Skeletal muscle tissue (tissue), 4 donors: ENCODE data around the gene OXTR. TPM values are rescaled to one million over a fixed set of nuclear protein-coding genes. Genes with fewer than 3 reads are reported as not detected.

Experiments
- H3K27ac ChIP-seq: one replicate; pipeline ENCODE4 v1.7.0; 2013; ENCODE audit warnings: mild to moderate bottlenecking, low read depth, low read length, inconsistent platforms
- H3K27me3 ChIP-seq, 3 donors: one replicate each; pipeline ENCODE4 v1.7.0; 2013; ENCODE audit warnings: low read length in 3 of 3; ENCODE audit not compliant: control insufficient read depth in 3 of 3, insufficient read depth in 3 of 3
- H3K36me3 ChIP-seq, 3 donors: one replicate each; pipeline ENCODE4 v1.7.0; 2013; ENCODE audit warnings: low read length in 3 of 3; ENCODE audit not compliant: control insufficient read depth in 3 of 3, insufficient read depth in 3 of 3
- H3K4me1 ChIP-seq, 3 donors: one replicate each; pipeline ENCODE4 v1.7.0; 2013; ENCODE audit warnings: low read length in 3 of 3, mild to moderate bottlenecking in 3 of 3; ENCODE audit not compliant: control insufficient read depth in 3 of 3, insufficient read depth in 3 of 3
- H3K4me3 ChIP-seq, 3 donors: one replicate each; pipeline ENCODE4 v1.7.0; 2013; ENCODE audit warnings: low read length in 3 of 3
- H3K9ac ChIP-seq, 3 donors: one replicate each; pipeline ENCODE4 v1.7.0; 2013; ENCODE audit warnings: low read length in 3 of 3, mild to moderate bottlenecking in 3 of 3, moderate library complexity in 2 of 3, low read depth in 1 of 3
- H3K9me3 ChIP-seq, 3 donors: one replicate each; pipeline ENCODE4 v1.7.0; 2013; ENCODE audit warnings: low read length in 3 of 3; ENCODE audit not compliant: control insufficient read depth in 3 of 3
- total RNA-seq: library from RNA; depleted of rRNA; stranded (reverse); fragments of >200 nt; gene quantifications from one replicate; pipeline ENCODE4 v1.2.3, GENCODE V29; 2014
- donor health status: Osteomylitis.

Gene OXTR
- total RNA-seq, 1 donor from 2014 or later = 0.52 TPM

DNA sequence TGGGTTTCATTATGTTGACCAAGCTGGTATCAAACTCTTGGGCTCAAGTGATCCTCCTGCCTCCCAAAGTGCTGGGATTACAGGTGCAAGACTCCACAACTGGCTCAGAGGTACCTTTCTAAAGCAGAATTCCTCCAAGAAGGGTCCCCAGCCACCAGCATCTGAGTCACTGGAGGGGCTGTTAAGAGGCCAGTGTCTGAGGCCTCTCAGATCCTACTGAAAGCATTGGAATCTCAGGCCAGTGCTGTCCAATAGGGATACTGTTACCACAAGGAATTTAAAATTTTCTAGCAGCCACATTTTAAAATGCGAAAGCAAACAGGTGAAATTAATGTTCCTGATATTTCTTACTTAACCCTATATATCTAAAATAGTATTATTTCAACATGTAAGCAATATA lies 34.5 kb downstream of the OXTR start:
- Histone ChIP-seq H3K4me1 (peaks cover 39 to 61% (median 46%) of the 10 kb centered on the region in 3 donors), H3K27me3 (no peaks in the 10 kb centered on the region), H3K4me3 (peak overlapping the region; percentile 82 to 89 (median 83)), H3K36me3 (peaks cover 4 to 10% (median 8%) of the 10 kb centered on the region in 3 donors), H3K9me3 (no peaks in the 10 kb centered on the region), H3K9ac (peak overlapping the region; percentile 93 to 98 (median 94)), H3K27ac (peak overlapping the region; percentile 95)

DNA sequence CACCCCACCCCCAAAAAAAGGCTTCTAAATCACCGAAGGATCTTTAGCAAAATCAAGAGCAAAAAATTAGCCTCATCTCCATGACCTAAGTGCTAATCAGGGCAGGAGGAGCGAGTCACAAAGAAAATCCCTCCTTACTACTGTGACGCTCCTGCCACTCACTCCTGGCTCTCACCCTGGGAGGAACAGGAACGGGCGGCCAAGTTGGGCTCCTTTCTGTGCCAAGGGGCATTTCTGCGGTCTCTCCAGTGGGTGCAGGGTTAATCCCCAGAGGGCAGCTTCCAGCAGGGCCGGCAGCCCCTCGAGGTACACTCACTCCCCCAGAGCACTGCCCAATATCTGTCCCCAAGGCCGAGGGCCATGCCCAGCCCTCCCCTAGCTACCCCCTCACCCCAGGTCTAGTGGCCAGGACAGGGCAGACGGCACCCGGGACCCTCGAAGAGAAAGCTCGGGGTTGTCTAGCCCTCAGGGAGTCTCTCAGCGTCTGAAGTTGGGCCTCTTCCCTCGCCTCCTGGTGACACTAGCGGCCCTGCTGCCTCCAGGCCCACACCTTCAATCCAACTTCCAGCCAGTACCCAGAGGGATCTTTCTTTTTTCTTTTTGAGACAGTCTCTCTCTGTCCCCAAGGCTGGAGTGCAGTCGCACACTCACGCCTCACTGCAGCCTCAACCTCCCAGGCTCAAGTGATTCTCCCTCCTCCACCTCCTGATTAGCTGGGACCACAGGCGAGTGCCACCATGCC lies 35.1 kb downstream of the OXTR start:
- no peaks in the 10 kb centered on the region for H3K27me3 ChIP-seq
- peak overlapping the region; percentile 95 for H3K27ac ChIP-seq
- H3K9me3 ChIP-seq = no peaks in the 10 kb centered on the region
- H3K4me1 ChIP-seq = peaks cover 35 to 56% (median 43%) of the 10 kb centered on the region in 3 donors
- peak overlapping the region; percentile 82 to 89 (median 83) for H3K4me3 ChIP-seq
- peaks cover 4 to 8% (median 8%) of the 10 kb centered on the region in 3 donors for H3K36me3 ChIP-seq
- peak overlapping the region; percentile 93 to 98 (median 94) for H3K9ac ChIP-seq

DNA sequence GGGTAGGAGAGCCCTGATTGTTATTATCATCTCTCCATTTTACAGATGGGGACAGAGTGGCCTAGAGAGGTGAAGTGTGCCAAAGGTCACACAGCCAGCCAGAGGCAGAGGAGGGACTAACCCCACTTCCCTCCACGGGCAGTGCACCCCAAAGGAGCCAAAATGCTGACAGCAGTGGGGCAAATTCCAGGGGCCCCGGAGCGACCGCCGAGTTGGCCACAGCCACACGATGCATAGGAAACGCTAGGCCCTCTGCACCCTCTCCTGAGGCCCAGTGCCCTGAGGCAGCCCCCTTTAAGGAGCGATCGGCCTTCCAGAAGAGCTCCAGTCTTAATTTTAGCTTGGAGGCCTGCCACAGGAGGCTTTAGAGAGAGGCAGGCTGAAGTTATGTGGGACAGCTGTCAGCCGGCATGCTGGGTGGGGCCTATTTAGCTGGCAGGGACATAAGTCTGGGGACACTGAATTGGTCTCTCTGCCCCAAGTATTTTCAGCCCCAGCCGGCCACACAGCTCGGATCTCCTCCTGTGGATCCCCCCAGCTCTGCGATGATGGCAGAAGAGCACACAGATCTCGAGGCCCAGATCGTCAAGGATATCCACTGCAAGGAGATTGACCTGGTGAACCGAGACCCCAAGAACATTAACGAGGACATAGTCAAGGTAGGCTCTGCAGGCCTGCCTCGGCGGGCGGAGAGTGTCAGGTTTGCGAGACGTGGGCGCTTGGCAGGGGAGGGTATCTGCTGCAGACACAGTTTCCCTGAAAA lies 35.9 kb downstream of the OXTR start, which contains the start of gene CAV3:
CAV3 (plus strand) TSS at position 471 of the 763 bp plus-strand sequence; CDS start at position 546, 75 bp downstream.
- peak within 1 kb of the TSS; percentile 82 to 89 (median 83) for H3K4me3 ChIP-seq

DNA sequence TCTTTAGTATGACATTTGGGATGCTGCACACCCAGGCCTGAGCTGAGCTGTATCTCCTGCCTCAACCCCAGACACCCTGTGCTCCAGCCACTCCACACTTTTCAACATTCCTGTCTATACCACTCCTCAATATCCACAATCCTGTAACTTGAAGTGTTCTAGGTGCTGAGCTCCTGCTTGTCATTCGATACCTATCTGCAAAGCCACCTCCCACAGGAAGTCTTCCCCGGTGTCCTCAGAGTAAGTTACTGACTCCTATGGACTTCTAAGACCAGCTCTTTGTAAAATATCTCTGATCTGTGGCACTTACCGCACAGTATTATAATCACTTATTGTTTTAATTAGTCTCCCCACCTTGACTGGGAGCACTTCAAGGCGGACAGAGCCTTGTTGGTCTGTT lies 37.0 kb downstream of the OXTR start:
- Histone ChIP-seq H3K9me3 (no peaks in the 10 kb centered on the region), H3K4me1 (peaks cover 29 to 38% (median 29%) of the 10 kb centered on the region in 3 donors), H3K27ac (no peak overlapping the region), H3K9ac (peak overlapping the region in 1 of 3 donors; percentile 94), H3K4me3 (no peak overlapping the region), H3K36me3 (peaks cover 0 to 2% (median 2%) of the 10 kb centered on the region in 3 donors), H3K27me3 (no peaks in the 10 kb centered on the region)

More for the DNA sequence above, 35.9 kb downstream of the OXTR start, which contains the start of gene CAV3:
- Histone ChIP-seq H3K4me1 (peaks cover 35 to 49% (median 38%) of the 10 kb centered on the region in 3 donors), H3K27ac (peak within 1 kb of the TSS; percentile 95), H3K9ac (peak within 1 kb of the TSS; percentile 93 to 98 (median 94)), H3K36me3 (peaks cover 4 to 8% (median 7%) of the 10 kb centered on the region in 3 donors), H3K27me3 (no peaks in the 10 kb centered on the region), H3K9me3 (no peaks in the 10 kb centered on the region)

DNA sequence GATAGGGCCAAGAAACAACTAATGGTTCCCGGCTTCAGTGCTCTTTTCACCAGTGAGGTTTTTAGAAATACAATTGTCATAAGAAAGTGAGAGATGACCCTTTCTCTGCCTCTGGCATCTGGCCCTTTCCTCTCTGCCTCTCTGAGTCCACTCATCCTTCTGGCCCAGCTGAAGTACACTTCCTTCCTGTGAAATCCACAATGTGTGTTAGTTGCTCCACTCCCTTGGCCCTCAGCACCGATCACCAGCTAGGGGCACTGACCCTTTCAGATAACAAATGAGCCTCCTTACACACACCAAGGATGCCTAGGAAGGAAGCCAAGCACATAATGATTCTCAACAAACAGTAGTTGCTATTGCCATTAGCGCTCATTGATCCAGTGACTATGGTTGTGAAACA lies 38.8 kb downstream of the OXTR start:
- peaks cover 13 to 21% (median 13%) of the 10 kb centered on the region in 3 donors for H3K4me1 ChIP-seq
- H3K36me3 ChIP-seq = no peaks in the 10 kb centered on the region
- H3K4me3 ChIP-seq = no peak overlapping the region
- H3K27me3 ChIP-seq = no peaks in the 10 kb centered on the region
- H3K27ac ChIP-seq = no peak overlapping the region
- no peaks in the 10 kb centered on the region for H3K9me3 ChIP-seq
- no peak overlapping the region for H3K9ac ChIP-seq

DNA sequence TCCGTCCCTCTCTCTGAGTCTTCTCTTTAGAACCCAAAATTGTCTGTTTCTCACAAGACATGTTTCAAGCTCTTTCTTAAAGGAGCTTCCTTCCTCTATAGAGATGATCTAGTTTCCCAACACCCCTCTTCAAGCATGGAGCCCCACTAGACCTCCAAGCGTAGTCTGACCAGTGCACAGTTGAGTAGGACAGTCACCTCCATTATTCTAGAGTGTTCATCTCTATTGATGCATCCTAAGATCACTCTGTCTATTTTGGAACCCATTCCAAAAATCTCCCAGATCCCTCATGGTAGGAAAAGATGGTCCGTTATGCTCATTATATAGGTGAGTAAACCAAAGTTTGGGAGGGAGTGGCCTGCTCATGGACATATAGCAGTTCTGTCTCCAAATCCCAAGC lies 39.9 kb downstream of the OXTR start:
- Histone ChIP-seq H3K4me1 (peaks cover 10 to 13% (median 11%) of the 10 kb centered on the region in 3 donors), H3K27ac (no peak overlapping the region)

DNA sequence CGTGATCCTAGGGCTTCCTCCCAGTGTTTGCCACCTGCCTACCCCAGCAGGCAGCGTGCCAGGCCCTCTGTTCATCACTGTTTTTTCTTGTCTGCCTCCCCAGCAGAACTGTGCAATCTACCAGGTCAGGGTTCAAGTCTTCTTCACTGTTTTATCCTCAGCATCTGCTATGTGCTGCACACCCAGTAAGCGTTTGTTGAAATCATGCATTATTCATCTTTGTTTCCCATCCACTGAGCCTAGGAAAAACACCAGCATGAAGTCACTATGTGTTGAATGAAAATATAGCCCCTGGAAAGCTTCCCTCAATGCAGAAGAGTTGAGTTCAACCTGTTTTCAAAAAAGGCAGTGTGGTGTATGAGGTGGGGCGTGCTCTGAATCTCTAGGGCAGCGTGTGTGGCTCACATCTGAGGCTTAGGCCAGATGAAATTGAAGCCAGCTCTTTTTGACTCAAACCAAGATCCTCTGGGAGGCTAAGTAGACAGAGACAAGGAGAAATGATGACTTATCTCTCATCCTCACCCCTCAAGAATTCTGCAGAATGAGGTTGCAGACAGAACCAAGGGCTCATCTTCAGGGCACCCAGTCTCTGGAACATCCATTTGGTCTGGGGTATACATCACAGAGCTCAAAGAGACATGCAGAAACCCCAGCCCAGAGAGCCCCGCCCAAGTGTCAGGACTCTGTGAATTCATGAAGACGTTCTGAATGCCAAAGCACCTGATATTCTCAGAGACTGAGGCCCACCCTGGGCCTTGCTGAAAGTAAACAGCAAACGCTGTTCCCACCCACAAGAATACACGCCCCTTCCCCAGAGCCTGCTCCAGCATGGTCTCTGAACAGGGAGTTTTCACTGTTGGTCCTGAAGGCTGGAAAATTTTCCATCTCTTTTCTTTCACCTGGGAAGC lies 41.6 kb downstream of the OXTR start:
- H3K4me3 ChIP-seq = no peak overlapping the region
- H3K27me3 ChIP-seq = no peaks in the 10 kb centered on the region
- no peak overlapping the region for H3K9ac ChIP-seq
- H3K4me1 ChIP-seq = peaks cover 4 to 6% (median 5%) of the 10 kb centered on the region in 3 donors
- no peak overlapping the region for H3K27ac ChIP-seq
- no peaks in the 10 kb centered on the region for H3K36me3 ChIP-seq
- no peaks in the 10 kb centered on the region for H3K9me3 ChIP-seq

More for the DNA sequence above, 39.9 kb downstream of the OXTR start:
- H3K9me3 ChIP-seq = no peaks in the 10 kb centered on the region
- no peaks in the 10 kb centered on the region for H3K27me3 ChIP-seq
- H3K36me3 ChIP-seq = no peaks in the 10 kb centered on the region
- no peak overlapping the region for H3K4me3 ChIP-seq
- no peak overlapping the region for H3K9ac ChIP-seq

DNA sequence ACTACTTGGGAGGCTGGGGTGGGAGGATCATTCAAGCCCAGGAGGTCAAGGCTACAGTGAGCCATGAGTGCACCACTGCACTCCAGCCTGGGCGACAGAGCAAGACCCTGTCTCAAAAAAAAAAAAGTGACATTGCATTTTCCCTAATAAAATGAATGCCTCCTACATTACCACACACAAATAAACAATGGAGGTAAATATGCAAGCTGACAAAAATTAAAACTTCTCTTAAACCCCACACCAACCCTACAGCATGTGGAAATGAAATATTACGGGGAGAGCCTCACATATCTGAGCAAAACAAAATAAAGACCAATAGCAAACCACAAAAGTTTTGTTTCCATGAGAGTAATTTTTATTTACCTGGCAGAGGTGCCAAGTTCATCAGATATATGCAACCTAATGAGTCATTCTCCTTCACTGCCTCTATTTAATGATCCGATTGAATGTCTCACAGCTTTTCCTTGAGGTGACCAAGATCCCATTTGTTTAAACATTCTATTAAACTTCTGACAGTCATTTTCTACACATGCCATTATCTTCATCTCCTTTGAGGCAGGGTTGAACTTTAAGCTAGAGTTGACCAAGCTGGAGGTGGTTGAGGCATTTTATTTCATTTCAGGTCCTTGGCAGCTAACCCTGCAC lies 45.2 kb downstream of the OXTR start:
- H3K9ac ChIP-seq = no peak overlapping the region
- no peaks in the 10 kb centered on the region for H3K4me1 ChIP-seq
- H3K9me3 ChIP-seq = no peaks in the 10 kb centered on the region
- no peak overlapping the region for H3K4me3 ChIP-seq
- H3K27me3 ChIP-seq = no peaks in the 10 kb centered on the region
- no peaks in the 10 kb centered on the region for H3K36me3 ChIP-seq
- H3K27ac ChIP-seq = no peak overlapping the region

DNA sequence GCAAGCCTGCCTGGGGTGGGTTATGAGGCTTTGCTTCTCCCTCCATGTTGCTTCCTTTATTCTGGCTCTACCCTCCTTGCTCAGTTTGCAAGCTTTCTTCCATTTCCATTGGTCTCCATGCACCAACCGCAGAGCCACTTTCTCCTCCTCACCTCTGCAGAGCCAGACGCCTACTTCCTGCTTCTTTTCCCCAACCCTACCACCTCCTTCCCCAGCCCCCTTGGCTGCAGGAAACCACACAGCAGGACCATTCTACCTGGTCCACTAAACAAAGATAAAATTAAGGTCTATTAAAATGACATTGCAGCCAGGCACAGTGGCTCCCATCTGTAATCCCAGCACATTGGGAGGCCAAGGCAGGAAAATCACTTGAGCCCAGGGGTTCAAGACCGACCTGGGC lies 45.8 kb downstream of the OXTR start:
- Histone ChIP-seq H3K4me1 (no peaks in the 10 kb centered on the region), H3K27me3 (no peaks in the 10 kb centered on the region)

More for the DNA sequence above, 45.8 kb downstream of the OXTR start:
- Histone ChIP-seq H3K4me3 (no peak overlapping the region), H3K27ac (no peak overlapping the region), H3K9me3 (no peaks in the 10 kb centered on the region), H3K36me3 (no peaks in the 10 kb centered on the region), H3K9ac (no peak overlapping the region)
